SU-DHL-6 (cell line): Measurements from ENCODE around the gene GADD45GIP1.

Experiments
- H2AFZ ChIP-seq: fragments of 200-600 bp; sonication (generic); 2 replicates; pipeline ENCODE4 v1.6.1; 2014; ENCODE audit warnings: low read depth, mild to moderate bottlenecking, moderate library complexity, mixed read lengths, antibody characterized with exemption, low read length; ENCODE audit not compliant: severe bottlenecking
- H3F3A ChIP-seq: fragments of 200-600 bp; shearing (Covaris generic); 2 replicates; pipeline ENCODE4 v1.6.0; 2016; ENCODE audit warnings: antibody characterized with exemption, mild to moderate bottlenecking; ENCODE audit not compliant: insufficient read depth
- H3K27ac ChIP-seq: fragments of 200-600 bp; sonication (generic); 2 replicates; pipeline ENCODE4 v1.5.1; 2016; ENCODE audit warnings: low read depth, mild to moderate bottlenecking, low read length, moderate library complexity, mixed read lengths
- H3K27me3 ChIP-seq: fragments of 200-600 bp; sonication (generic), shearing (Covaris generic); 2 replicates; pipeline ENCODE4 v1.6.0; 2014; ENCODE audit warnings: mild to moderate bottlenecking, low read length
- H3K36me3 ChIP-seq: fragments of 200-600 bp; sonication (generic); 2 replicates; pipeline ENCODE4 v1.6.1; 2014; ENCODE audit warnings: mild to moderate bottlenecking, low read length, mixed read lengths
- H3K4me2 ChIP-seq: fragments of 300-600, 200-600 bp; shearing (Covaris generic), sonication (generic); 2 replicates; pipeline ENCODE4 v1.6.0; 2014; ENCODE audit warnings: low read length, low read depth, mild to moderate bottlenecking; ENCODE audit not compliant: poor library complexity, severe bottlenecking
- H3K4me3 ChIP-seq: fragments of 200-600 bp; sonication (generic); 2 replicates; pipeline ENCODE4 v1.5.1; 2014; ENCODE audit warnings: antibody characterized with exemption, low read length, mild to moderate bottlenecking, mixed read lengths; ENCODE audit not compliant: insufficient read depth, poor library complexity, severe bottlenecking
- H3K79me2 ChIP-seq: fragments of 200-600 bp; sonication (generic); 2 replicates; pipeline ENCODE4 v1.6.1; 2014; ENCODE audit warnings: mild to moderate bottlenecking, low read length, moderate library complexity; ENCODE audit not compliant: insufficient read depth
- H3K9ac ChIP-seq: fragments of 200-600 bp; sonication (generic); 2 replicates; pipeline ENCODE4 v1.7.0; 2014; ENCODE audit warnings: mild to moderate bottlenecking, low read length
- H3K9me2 ChIP-seq: fragments of 200-600 bp; sonication (generic); replicated peaks from 2 replicates; pipeline ENCODE4 v1.6.1; 2014; ENCODE audit warnings: low read length; ENCODE audit not compliant: insufficient read depth
- H3K9me3 ChIP-seq: fragments of 200-600 bp; sonication (generic); 2 replicates; pipeline ENCODE4 v1.6.1; 2014; ENCODE audit warnings: low read length, mixed read lengths; ENCODE audit not compliant: insufficient read depth
- H4K20me1 ChIP-seq: fragments of 200-600 bp; sonication (generic); 2 replicates; pipeline ENCODE4 v1.6.1; 2014; ENCODE audit warnings: low read depth, mild to moderate bottlenecking, antibody characterized with exemption, low read length, moderate library complexity, mixed read lengths
- CTCF ChIP-seq: fragments of 200-600 bp; sonication (generic); IDR thresholded peaks from one replicate; pipeline ENCODE4 v1.5.1; 2017; ENCODE audit warnings: antibody characterized with exemption, mild to moderate bottlenecking, low read length, moderate library complexity; ENCODE audit not compliant: insufficient read depth, poor library complexity, severe bottlenecking
- EZH2phosphoT487 ChIP-seq: fragments of 200-600 bp; sonication (generic), shearing (Covaris generic); conservative IDR thresholded peaks from 2 replicates; pipeline ENCODE4 v1.6.1; 2018; ENCODE audit warnings: mild to moderate bottlenecking, antibody characterized with exemption, low read length, moderate library complexity, mixed read lengths

The GADD45GIP1 gene

GRCh38 chr19:12939975-12940423 is 17.0 kb downstream of the GADD45GIP1 start:
- Histone ChIP-seq H3F3A (peaks cover 83% of the 10 kb centered on the region), H3K4me2 (peak overlapping the region; percentile 85), H3K9me2 (no peaks in the 10 kb centered on the region), H4K20me1 (peaks cover 14% of the 10 kb centered on the region), H3K4me3 (peak overlapping the region; percentile 73), H3K27ac (peak overlapping the region; percentile 69), H3K36me3 (peaks cover 34% of the 10 kb centered on the region), H3K79me2 (peaks cover 28% of the 10 kb centered on the region), H3K9me3 (no peaks in the 10 kb centered on the region), H3K9ac (peak overlapping the region; percentile 98), H3K27me3 (no peaks in the 10 kb centered on the region), H2AFZ (no peak overlapping the region)
- TF ChIP-seq EZH2phosphoT487 (no peak), CTCF (no peak)

- TF ChIP-seq EZH2phosphoT487, result no peak
- TF ChIP-seq CTCF, result no peak
- no peaks in the 10 kb centered on the region for H3K27me3 ChIP-seq
- H4K20me1 ChIP-seq, result peaks cover 14% of the 10 kb centered on the region
- no peaks in the 10 kb centered on the region for H3K9me2 ChIP-seq
- H3K79me2 ChIP-seq, result peaks cover 28% of the 10 kb centered on the region
- peak overlapping the region; percentile 98 for H3K9ac ChIP-seq
- H3F3A ChIP-seq, result peaks cover 73% of the 10 kb centered on the region
- H2AFZ ChIP-seq, result no peak overlapping the region
- H3K4me3 ChIP-seq, result peak overlapping the region; percentile 73
- H3K9me3 ChIP-seq, result no peaks in the 10 kb centered on the region
- H3K36me3 ChIP-seq, result peaks cover 28% of the 10 kb centered on the region
- peak overlapping the region; percentile 85 for H3K4me2 ChIP-seq
- H3K27ac ChIP-seq, result peak overlapping the region; percentile 69
These were observed 18.0 kb downstream of the GADD45GIP1 start for GRCh38 chr19:12938779-12939601.

DNA sequence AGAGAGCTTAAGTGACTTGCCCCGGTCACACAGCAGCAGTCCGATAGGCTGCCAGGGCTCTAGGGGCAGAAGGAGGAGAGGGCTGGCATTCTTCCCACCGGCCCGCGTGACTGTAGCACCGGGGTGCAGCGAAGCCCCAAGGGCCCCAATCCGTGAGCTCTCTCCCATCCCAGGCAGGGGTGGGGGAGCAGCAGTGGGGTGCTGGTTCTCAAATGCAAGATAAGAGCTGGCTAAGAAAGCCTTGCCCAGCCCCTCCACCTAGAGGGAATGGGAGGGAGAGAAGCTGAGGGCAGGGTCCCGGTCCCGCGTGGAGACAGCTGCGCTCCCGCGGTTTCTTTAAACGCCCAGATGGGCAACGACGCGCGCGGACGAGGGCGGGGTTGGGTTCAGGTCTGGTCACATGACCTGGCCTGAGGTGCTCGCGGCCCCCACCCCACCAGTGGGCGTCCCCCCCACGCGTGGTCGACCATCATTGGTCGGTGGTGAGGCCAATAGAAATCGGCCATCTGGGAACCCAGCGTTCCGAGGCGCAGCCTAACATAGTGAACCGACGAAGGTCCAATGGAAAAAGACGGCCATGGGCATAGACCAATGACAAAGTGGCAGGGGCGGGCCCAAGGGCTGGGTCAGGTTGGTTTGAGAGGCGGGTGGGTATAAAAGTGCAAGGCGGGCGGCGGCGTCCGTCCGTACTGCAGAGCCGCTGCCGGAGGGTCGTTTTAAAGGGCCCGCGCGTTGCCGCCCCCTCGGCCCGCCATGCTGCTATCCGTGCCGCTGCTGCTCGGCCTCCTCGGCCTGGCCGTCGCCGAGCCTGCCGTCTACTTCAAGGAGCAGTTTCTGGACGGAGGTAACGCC is 18.9 kb downstream of the GADD45GIP1 start, which contains the start of gene CALR:
Gene CALR, plus strand, starts transcription at position 683 of the 852 bp plus-strand sequence. Its CDS starts 71 bp downstream, at position 754.
- peaks cover 65% of the 10 kb centered on the region for H3F3A ChIP-seq

More for the DNA sequence above, 18.9 kb downstream of the GADD45GIP1 start, which contains the start of gene CALR:
- peaks cover 25% of the 10 kb centered on the region for H3K36me3 ChIP-seq
- peak within 1 kb of the TSS; percentile 73 for H3K4me3 ChIP-seq
- no peaks in the 10 kb centered on the region for H3K27me3 ChIP-seq
- H3K4me2 ChIP-seq, result peak within 1 kb of the TSS; percentile 85
- TF ChIP-seq EZH2phosphoT487 (no peak), CTCF (no peak)
- peak within 1 kb of the TSS; percentile 92 for H3K27ac ChIP-seq
- H3K79me2 ChIP-seq, result peaks cover 32% of the 10 kb centered on the region
- H2AFZ ChIP-seq, result peak within 1 kb of the TSS; percentile 94
- H4K20me1 ChIP-seq, result peaks cover 14% of the 10 kb centered on the region
- H3K9ac ChIP-seq, result peak within 1 kb of the TSS; percentile 98
- H3K9me2 ChIP-seq, result no peaks in the 10 kb centered on the region
- H3K9me3 ChIP-seq, result no peaks in the 10 kb centered on the region
